OCI-LY3 (cell line): Measurements from ENCODE around the gene TRPM5.

Experiments
- EZH2phosphoT487 ChIP-seq: fragments of 200-600 bp; shearing (Covaris generic); IDR thresholded peaks from 2 replicates; pipeline ENCODE4 v1.6.1; 2018; ENCODE audit warnings: antibody characterized with exemption, mixed run types, low read depth
- TF ChIP-seq, protein P1 (sequence below): fragments of 200-600, 300-600 bp; sonication (generic); IDR thresholded peaks from 2 replicates; pipeline ENCODE4 v1.5.1; 2014; ENCODE audit warnings: antibody characterized with exemption, low read length, low read depth

GRCh38 chr11:2434008-2434407 lies 10.3 kb downstream of the TRPM5 start:
- TF ChIP-seq, protein P1, sequence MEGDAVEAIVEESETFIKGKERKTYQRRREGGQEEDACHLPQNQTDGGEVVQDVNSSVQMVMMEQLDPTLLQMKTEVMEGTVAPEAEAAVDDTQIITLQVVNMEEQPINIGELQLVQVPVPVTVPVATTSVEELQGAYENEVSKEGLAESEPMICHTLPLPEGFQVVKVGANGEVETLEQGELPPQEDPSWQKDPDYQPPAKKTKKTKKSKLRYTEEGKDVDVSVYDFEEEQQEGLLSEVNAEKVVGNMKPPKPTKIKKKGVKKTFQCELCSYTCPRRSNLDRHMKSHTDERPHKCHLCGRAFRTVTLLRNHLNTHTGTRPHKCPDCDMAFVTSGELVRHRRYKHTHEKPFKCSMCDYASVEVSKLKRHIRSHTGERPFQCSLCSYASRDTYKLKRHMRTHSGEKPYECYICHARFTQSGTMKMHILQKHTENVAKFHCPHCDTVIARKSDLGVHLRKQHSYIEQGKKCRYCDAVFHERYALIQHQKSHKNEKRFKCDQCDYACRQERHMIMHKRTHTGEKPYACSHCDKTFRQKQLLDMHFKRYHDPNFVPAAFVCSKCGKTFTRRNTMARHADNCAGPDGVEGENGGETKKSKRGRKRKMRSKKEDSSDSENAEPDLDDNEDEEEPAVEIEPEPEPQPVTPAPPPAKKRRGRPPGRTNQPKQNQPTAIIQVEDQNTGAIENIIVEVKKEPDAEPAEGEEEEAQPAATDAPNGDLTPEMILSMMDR = no peak
- no peak for TF ChIP-seq EZH2phosphoT487
